ENCODE data around the gene PRKD3.

GRCh38 chr2:37372000-37372399 is 47.4 kb upstream of the PRKD3 start:
- TF ChIP-seq CTCF (IDR thresholded peaks at IDR 0.05; ENCODE audit: poor library complexity, severe bottlenecking) (no peak), EZH2 (IDR thresholded peaks at IDR 0.05; ENCODE audit: borderline replicate concordance, insufficient read depth, low read length, poor library complexity, severe bottlenecking) (no peak), EP300 (conservative IDR thresholded peaks at IDR 0.05; ENCODE audit: poor library complexity, severe bottlenecking) (no peak), REST (IDR thresholded peaks at IDR 0.05; ENCODE audit: borderline replicate concordance) (no peak), MXI1 (conservative IDR thresholded peaks at IDR 0.05; ENCODE audit: poor library complexity, severe bottlenecking) (no peak)

All from neural cell (in vitro differentiated cells).